IgD-negative memory B cell (primary cell): ENCODE results near the gene CASKIN2. TPM values are rescaled to one million over a fixed set of nuclear protein-coding genes. Genes with fewer than 3 reads are reported as not detected.

ENCODE experiments used
- H3K27ac Mint-ChIP-seq, 3 donors: one replicate each; pipeline ENCODE4 v1.8.0; 2020 to 2022; ENCODE audit warnings: mild to moderate bottlenecking in 3 of 3, mixed read lengths in 3 of 3, moderate library complexity in 1 of 3
- H3K27me3 Mint-ChIP-seq: one replicate; pipeline ENCODE4 v1.8.0; 2021; ENCODE audit warnings: mixed read lengths
- H3K36me3 Mint-ChIP-seq: one replicate; pipeline ENCODE4 v1.8.0; 2020; ENCODE audit warnings: mild to moderate bottlenecking, mixed read lengths
- H3K4me1 Mint-ChIP-seq, 3 donors: one replicate each; pipeline ENCODE4 v1.8.0; 2020 to 2022; ENCODE audit warnings: mixed read lengths in 3 of 3, mild to moderate bottlenecking in 1 of 3
- H3K4me3 Mint-ChIP-seq, 4 donors: one replicate each; pipeline ENCODE4 v1.8.0; 2020 to 2022; ENCODE audit warnings: mild to moderate bottlenecking in 4 of 4, mixed read lengths in 4 of 4, moderate library complexity in 3 of 4
- H3K9me3 Mint-ChIP-seq, 3 donors: one replicate each; pipeline ENCODE4 v1.8.0; 2020 to 2021; ENCODE audit warnings: mixed read lengths in 3 of 3, mild to moderate bottlenecking in 1 of 3
- polyA plus RNA-seq: library from polyadenylated mRNA; unstranded; fragments of 300-500 nt; fragmentation: Illumina TruSeq; gene quantifications from one replicate; pipeline ENCODE4 v1.2.3, GENCODE V29; 2021

The CASKIN2 gene
- polyA plus RNA-seq, 1 donor from 2014 or later: not detected

DNA sequence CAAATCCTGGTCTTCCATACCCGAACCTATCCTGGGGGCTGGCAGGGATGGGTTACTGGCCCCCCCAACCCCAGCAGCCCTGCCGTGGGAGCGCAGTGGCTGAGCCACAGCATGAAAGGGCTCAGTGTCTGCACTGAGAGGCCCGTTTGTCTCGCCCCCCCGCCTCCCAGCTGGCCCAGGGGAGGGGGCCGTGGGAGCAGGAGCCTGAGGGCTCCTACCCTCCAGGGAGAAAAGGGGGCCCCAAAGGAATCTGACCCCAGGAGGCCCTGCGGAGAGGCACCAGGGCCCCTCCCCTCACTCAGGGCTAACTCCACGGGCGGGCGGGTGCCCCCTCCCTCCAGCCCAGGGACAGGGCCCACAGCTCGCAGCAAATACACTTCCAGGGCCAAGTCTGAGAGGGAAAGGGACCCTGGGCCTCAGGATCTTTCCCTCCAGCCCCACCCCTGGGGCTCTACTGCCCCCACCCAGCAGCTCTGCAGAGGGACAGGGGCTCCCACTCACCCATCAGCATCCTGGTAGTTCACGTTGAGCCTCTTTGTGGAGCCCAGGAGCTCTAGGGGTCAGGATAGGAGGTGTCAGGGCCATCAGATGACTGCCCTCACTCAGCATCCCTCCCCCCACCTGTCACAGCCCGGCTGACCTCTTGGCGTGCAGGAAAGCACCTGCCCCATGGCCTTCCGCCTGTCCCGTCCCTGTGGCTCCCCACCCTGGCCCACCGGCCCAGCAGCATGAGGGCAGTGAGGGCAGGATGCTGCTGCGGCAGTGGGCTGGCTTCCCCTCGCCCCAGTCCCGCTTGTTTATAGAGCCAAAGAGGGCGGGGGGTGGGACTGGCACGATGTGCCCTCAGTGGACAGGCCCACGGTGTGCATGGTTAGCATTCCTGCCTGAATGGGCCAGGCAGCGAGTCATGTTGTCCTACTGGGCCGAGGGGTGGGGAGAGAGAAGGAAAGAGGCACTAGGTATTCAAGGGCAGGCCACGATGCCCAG lies 7.3 kb downstream of the CASKIN2 start:
- no peaks in the 10 kb centered on the region for H3K27me3 Mint-ChIP-seq
- no peak overlapping the region for H3K4me3 Mint-ChIP-seq
- no peaks in the 10 kb centered on the region for H3K4me1 Mint-ChIP-seq
- H3K9me3 Mint-ChIP-seq: no peaks in the 10 kb centered on the region
- no peaks in the 10 kb centered on the region for H3K36me3 Mint-ChIP-seq
- no peak overlapping the region for H3K27ac Mint-ChIP-seq

DNA sequence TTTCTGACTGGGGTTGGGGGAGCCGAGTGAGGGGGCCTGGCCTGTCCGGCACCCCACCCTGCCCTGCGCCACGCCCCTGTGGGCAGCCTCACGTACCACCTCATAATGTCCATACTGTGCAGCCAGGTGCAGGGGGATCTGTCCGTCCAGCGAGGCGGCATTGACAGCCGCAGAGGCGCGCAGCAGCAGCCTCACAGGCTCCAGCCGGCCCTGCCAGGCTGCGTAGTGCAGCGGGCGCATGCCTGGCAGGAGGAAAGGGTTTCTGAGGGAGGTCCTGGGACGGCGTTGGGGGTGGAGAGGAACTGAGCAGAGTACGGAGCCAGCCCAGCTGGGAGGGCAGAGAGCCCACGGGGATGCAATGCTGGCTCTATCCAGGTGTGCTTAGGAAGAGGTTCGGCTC lies 8.4 kb downstream of the CASKIN2 start:
- H3K4me3 Mint-ChIP-seq: no peak overlapping the region
- H3K27ac Mint-ChIP-seq: no peak overlapping the region
- no peaks in the 10 kb centered on the region for H3K9me3 Mint-ChIP-seq
- no peaks in the 10 kb centered on the region for H3K36me3 Mint-ChIP-seq
- no peaks in the 10 kb centered on the region for H3K27me3 Mint-ChIP-seq
- no peaks in the 10 kb centered on the region for H3K4me1 Mint-ChIP-seq

DNA sequence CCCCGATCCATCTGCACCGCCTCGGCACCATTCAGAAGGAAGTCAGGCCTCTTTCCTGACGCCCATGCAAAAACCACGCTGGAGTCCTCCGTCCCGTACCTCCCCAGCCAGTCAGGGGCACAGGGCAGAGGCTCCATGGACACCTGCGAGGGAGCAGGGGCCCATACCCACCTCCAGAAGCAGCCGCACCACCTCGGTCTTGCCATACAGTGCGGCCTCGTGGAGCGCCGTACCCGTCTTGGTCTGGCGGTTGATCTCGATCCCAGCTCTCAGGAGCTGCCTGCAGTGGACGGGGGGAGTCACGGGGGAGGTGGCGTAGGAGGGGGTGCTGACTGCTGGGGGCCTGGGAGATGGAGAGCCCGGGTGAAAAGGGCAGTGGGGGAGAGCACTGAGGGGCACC lies 9.2 kb downstream of the CASKIN2 start:
- no peaks in the 10 kb centered on the region for H3K9me3 Mint-ChIP-seq
- H3K27me3 Mint-ChIP-seq: no peaks in the 10 kb centered on the region
- no peaks in the 10 kb centered on the region for H3K36me3 Mint-ChIP-seq
- no peak overlapping the region for H3K27ac Mint-ChIP-seq
- H3K4me1 Mint-ChIP-seq: no peaks in the 10 kb centered on the region
- no peak overlapping the region for H3K4me3 Mint-ChIP-seq

DNA sequence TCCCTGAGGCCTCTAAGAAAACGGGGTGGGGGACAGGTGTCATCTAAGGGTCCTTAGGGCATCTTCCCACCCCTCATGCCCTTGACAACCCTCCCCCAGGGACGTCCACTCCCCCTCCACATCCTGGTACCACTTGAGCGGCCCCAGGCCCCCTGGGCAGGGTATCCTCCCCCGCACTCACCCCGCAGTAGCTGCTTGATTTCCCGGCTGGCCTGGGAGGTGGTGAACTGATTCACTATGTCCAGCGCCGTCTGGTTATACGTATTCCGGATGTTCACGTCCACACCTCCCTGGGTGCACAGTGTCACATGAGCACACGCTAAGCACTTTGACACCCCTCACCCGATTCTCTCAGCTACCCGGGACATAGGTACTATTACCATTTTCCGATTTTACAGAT lies 9.7 kb downstream of the CASKIN2 start:
- H3K27me3 Mint-ChIP-seq: no peaks in the 10 kb centered on the region
- no peak overlapping the region for H3K27ac Mint-ChIP-seq
- H3K4me3 Mint-ChIP-seq: no peak overlapping the region
- no peaks in the 10 kb centered on the region for H3K36me3 Mint-ChIP-seq
- no peaks in the 10 kb centered on the region for H3K4me1 Mint-ChIP-seq
- no peaks in the 10 kb centered on the region for H3K9me3 Mint-ChIP-seq

DNA sequence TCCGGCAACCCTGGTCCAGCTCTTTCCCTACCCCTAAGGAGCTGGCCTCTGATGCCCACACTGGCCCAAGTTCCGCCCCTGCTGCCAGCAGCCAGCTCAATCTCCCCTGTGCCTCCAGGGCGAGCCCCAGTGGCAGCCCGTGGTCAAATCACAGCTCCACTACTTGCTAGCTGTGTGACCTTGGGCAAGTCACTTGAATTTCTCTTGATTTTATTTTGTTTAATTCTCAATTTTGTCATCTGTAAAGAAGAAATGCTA lies 10.3 kb downstream of the CASKIN2 start:
- H3K36me3 Mint-ChIP-seq: no peaks in the 10 kb centered on the region
- H3K9me3 Mint-ChIP-seq: no peaks in the 10 kb centered on the region
- H3K27me3 Mint-ChIP-seq: no peaks in the 10 kb centered on the region
- H3K4me1 Mint-ChIP-seq: no peaks in the 10 kb centered on the region
- H3K4me3 Mint-ChIP-seq: no peak overlapping the region
- H3K27ac Mint-ChIP-seq: no peak overlapping the region

DNA sequence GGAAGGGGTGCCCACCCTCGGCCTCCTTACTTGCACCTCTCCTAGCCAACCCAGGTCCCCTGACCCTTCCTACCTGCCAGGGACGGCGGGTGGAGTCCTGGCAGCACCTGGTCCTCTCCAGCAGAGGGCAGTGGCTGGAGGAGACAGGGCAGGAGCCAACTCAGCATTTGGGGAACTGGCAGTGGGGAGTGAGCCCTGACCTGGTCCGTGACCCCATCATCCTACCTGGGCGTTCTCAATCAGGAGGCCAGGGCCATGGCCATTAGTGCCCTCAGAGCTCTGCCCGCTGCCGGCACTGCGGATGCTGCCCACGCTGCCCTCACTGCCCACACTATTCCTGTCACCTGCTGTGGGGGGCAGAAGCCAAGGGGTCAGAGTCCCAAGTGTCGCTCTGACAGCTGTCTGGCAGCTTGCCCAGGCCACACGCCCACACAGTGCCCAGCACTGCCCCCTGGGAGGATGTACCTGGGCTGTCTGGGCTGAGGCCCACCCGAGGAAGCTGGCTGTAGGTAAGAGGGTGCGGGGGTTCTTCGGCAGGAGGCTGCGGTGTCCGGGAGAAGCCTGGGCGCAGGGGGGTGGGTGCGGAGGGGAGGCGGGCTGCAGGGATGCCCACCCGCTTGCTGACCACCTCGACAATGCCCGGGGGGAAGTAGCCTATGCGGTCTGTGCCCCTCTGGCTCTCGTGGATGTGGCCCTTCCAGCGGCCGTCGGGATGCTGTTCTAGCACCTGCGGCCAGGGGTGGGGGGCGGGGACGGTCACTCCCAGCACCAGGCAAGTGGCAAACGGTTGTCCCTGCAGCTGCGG lies 10.8 kb downstream of the CASKIN2 start:
- Mint-ChIP-seq H3K4me3 (no peak overlapping the region), H3K9me3 (no peaks in the 10 kb centered on the region), H3K27me3 (no peaks in the 10 kb centered on the region), H3K36me3 (no peaks in the 10 kb centered on the region), H3K27ac (no peak overlapping the region), H3K4me1 (no peaks in the 10 kb centered on the region)

DNA sequence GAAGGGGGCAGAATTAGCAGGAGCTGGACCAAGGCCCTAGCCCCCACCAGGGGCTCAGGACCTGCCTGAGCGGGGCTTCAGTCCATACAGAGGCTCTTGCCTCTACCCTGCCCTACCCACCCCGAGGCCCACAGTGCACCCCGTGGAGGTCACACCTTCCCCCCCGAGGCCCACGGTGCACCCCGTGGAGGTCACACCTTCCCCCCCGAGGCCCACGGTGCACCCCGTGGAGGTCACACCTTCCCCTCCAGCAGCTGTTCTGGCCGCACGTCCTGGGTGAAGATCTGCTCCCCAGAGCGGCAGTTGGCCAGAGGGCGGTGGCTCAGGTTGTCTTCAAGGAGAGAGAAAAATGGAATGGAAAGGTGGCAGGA lies 11.4 kb downstream of the CASKIN2 start:
- H3K36me3 Mint-ChIP-seq: no peaks in the 10 kb centered on the region
- no peak overlapping the region for H3K4me3 Mint-ChIP-seq
- H3K27me3 Mint-ChIP-seq: no peaks in the 10 kb centered on the region
- H3K4me1 Mint-ChIP-seq: no peaks in the 10 kb centered on the region
- no peaks in the 10 kb centered on the region for H3K9me3 Mint-ChIP-seq
- no peak overlapping the region for H3K27ac Mint-ChIP-seq

DNA sequence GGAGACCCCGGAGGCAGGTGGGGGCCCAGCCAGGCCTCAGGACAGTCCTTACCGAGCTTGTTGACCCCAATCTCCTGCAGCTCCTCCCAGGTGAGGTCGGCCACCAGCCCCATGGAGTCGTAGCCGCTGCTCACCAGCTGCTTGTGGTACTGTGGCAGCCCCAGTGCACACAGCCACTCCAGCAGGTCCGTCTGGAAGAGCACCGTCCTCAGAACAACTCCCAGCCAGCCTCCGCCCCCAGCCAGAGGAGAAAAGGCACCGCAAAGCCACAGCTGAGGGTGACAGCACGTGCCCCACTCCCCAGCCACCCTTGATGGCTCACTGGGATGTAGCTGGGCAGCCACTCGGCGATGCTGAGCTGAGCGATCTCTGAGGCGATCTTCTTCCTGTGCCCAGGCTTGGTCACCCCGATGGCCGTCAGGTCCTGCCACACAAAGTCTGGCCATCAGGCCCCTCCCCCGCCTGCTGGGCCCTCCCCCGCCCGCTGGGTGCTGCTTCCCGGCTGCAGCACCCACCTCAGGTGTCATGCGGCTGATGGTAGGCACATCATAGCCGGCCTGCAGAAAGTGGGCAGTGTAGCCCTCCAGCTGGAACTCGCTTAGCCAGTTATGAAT lies 11.9 kb downstream of the CASKIN2 start:
- Mint-ChIP-seq H3K4me3 (no peak overlapping the region), H3K27me3 (no peaks in the 10 kb centered on the region), H3K4me1 (no peaks in the 10 kb centered on the region), H3K9me3 (no peaks in the 10 kb centered on the region), H3K36me3 (no peaks in the 10 kb centered on the region), H3K27ac (no peak overlapping the region)

DNA sequence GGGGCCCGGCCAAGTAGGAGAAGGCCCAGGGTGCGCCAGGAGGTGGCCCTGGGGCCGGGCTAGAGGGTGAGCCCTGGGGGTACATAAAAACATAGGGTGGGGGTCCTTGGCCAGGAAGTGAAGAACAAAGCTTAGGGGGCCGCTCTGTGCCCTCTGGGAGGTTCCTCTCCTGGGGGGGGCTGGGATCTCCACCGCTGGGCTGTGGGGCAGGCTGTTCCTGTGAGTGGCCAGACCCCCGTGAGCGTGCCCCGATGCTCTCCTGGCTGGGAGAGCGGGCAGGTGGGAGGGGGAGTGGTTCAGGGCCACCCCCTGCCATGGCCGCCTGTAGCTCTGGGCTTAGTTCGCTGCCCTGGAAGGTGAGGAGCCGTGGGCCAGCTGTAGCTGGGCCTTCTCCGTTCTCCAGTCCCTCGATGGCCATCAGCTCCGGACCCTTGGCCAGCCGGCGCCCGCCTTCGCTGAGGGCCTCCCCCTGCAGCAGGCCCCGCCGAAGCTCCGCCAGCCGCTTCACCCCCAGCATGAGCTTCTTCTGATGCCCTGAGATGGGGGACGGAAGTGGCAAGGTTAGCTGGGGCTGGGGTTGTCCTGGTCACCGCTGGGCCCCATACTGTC lies 12.5 kb downstream of the CASKIN2 start:
- Mint-ChIP-seq H3K4me1 (no peaks in the 10 kb centered on the region), H3K4me3 (no peak overlapping the region), H3K27me3 (no peaks in the 10 kb centered on the region), H3K9me3 (no peaks in the 10 kb centered on the region), H3K36me3 (no peaks in the 10 kb centered on the region), H3K27ac (no peak overlapping the region)

DNA sequence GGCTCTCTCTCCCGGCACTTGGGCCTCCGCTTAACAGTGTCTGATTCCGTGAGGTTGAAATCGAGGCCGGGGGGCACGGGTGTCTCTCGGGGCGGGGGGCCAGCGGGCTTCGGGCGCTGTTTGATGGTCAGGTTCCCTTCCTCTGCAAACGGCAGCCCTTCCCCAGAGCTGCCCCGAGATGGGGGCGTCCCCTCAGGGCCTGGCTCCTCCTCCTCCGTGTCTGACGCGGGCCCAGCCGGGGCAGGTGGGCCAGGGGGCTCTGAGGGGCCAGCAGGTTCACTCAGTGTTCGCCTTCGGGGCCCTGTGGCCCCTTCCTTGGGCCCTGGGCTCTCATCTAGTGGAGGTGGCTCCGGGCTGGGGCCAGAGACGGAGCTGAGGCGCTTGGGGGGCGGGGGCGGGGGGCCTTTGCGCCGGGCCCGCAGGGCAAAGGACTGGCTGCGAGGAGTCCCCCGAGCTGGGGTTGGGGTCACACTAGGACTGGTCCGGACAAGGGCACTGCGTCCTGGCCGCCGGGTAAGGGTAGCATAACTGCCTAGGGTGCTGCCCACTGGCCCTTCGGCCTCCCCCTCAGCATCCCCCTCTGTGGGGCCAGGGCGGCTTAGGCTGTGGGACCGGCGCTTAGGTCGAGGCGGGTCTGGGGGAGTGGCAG lies 13.1 kb downstream of the CASKIN2 start:
- Mint-ChIP-seq H3K4me1 (no peaks in the 10 kb centered on the region), H3K27ac (no peak overlapping the region), H3K27me3 (no peaks in the 10 kb centered on the region), H3K9me3 (no peaks in the 10 kb centered on the region), H3K4me3 (peak overlapping the region in 1 of 4 donors; percentile 76), H3K36me3 (peaks cover 1% of the 10 kb centered on the region)

DNA sequence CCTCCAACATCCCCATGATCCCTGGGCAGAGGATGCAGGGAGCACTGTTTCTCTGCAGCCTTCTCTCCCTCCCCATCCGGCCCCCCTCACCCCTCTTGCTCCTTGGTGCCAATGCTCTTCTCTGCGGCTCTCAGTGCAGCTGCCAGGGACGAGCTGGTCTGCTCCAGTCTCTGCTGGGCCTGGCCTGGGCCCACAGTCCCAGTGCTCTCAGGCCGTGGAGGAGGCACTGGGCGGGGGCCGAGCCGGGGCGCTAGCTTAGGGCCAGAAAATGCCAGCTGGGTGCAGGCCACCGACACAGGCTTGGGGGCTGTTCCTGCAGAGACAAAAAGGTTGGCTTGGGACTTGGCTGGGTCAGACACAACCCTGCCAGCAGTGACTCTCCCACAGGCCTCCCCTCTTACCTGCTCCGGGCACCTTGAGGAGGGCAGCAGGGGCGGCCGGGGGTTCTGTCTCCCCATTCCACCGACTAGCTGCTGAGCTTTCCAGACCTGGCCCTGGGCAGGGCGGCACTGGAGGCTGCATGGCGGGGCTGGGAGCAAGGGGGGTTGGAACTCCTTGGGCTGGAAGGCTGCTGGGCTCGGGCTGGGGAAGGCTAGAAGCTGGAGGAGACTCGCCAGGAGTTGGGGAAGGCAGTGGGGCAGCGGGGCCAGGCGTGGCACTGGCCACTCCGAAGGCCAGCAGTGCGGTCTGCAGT lies 13.8 kb downstream of the CASKIN2 start:
- Mint-ChIP-seq H3K9me3 (no peaks in the 10 kb centered on the region), H3K27me3 (no peaks in the 10 kb centered on the region), H3K27ac (no peak overlapping the region), H3K4me1 (no peaks in the 10 kb centered on the region), H3K36me3 (peaks cover 5% of the 10 kb centered on the region), H3K4me3 (peak overlapping the region in 1 of 4 donors; percentile 76)

DNA sequence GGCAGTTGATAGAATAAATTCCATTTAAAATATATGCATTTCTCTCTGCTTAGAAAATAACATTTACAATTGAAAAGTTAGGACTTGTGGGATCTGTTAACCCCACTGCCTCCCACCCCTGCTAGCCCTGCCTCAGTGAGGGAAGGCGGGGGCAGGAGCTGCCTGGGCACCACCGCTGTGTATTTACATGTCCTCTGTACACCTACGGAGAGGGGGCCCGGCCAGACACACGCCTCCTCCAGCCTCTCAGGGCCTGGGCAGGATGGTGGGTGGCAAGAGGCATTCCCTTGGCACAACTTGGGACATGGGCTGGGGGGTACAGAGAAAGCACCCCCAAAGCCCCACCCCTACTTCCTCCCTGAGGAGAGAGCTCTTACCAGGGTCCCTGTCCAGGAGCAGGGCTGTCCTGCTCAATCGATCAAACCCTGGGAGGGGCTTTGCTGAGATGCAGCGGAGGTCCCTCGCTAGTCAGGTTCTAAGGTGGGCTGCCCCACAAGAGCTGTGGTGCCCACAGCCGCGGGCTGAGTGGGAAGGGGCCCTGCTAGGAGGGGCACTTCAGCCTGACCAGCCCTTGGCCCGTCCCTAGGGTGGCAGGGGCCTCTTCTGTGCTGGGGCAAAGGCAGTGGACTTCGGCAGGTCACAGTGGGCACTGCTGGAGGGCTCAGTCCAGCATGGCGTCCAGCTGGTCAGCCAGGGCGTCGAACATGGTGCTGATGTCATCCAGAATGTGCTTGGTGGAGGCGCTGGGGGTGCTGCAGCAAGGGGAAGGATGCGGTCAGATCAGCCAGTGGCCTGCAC lies 14.7 kb downstream of the CASKIN2 start:
- H3K36me3 Mint-ChIP-seq: peaks cover 5% of the 10 kb centered on the region
- H3K27me3 Mint-ChIP-seq: no peaks in the 10 kb centered on the region
- no peak overlapping the region for H3K4me3 Mint-ChIP-seq
- H3K4me1 Mint-ChIP-seq: no peaks in the 10 kb centered on the region
- H3K9me3 Mint-ChIP-seq: no peaks in the 10 kb centered on the region
- H3K27ac Mint-ChIP-seq: no peak overlapping the region

DNA sequence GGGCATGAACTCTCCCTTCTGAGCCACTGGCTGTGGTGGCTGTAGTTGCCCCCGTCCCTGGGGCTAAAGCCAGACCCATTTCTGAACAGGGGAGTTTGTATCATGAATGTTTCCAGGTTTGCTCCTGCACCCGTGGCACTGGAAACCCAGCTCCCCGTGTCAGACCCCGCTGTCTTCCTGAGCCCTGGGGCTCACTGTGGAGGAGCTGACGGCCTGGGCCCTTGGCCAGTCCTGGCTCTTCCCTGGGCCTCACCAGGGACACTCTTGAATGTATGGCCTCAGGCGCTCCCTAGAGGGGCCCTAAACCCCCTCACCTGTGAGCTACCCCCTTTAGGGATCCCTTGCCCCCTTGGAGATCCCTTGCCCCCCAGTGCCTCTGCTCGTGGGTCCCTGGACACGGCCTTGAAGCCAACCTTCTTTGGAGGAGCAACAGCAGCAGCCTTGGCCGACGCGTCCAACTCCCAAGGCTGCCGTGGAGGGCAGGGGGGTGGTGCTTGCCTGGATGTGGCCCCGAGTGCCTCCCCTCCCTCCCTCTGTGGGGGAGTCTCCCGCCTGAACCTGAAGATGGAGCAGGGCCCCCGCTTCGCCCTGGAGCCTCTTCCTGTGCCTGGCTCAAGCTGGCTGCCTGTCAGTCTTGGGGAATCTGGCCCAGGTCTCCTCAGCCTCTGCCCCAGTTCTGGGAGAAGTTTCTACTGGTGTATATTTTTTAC lies 15.9 kb downstream of the CASKIN2 start:
- Mint-ChIP-seq H3K27me3 (no peaks in the 10 kb centered on the region), H3K27ac (no peak overlapping the region), H3K36me3 (peaks cover 5% of the 10 kb centered on the region)

More for the DNA sequence above, 15.9 kb downstream of the CASKIN2 start:
- Mint-ChIP-seq H3K4me3 (no peak overlapping the region), H3K4me1 (no peaks in the 10 kb centered on the region), H3K9me3 (no peaks in the 10 kb centered on the region)
